Superior temporal gyrus (tissue), 1 donor: ENCODE data around the gene APOL3.
"Not testable (repeated sequence)": the region's sequence is repeated elsewhere in the genome, so short reads cannot be mapped to it uniquely, and the experiment has no call there.

Experiments used
- DNase-seq: peaks from one replicate; pipeline ENCODE4 v3.0.0-alpha.2; 2016; ENCODE audit errors: extremely low spot score

APOL3 gene

GRCh38 chr22:36193171-36193570 is 32.6 kb upstream of the APOL3 start:
- no peak for DNase-seq

- DNase-seq, result no peak
Observed at GRCh38 chr22:36192542-36192941, 32.0 kb upstream of the APOL3 start.

GRCh38 chr22:36191106-36191836 is 30.7 kb upstream of the APOL3 start:
- DNase-seq, result peak; percentile 94

GRCh38 chr22:36187862-36188261 is 27.3 kb upstream of the APOL3 start:
- DNase-seq, result not testable (repeated sequence)

- DNase-seq, result no peak
Observed at GRCh38 chr22:36185828-36186624, 25.5 kb upstream of the APOL3 start.

GRCh38 chr22:36184433-36185025 is 24.0 kb upstream of the APOL3 start:
- peak; percentile 71 for DNase-seq

- DNase-seq, result no peak
Observed at GRCh38 chr22:36183446-36183845, 22.9 kb upstream of the APOL3 start.

- no peak for DNase-seq
Observed at GRCh38 chr22:36182857-36183256, 22.3 kb upstream of the APOL3 start.

GRCh38 chr22:36182056-36182455 is 21.5 kb upstream of the APOL3 start:
- no peak for DNase-seq

- DNase-seq, result no peak
Observed at GRCh38 chr22:36180928-36181327, 20.4 kb upstream of the APOL3 start.

- peak; percentile 80 for DNase-seq
Observed at GRCh38 chr22:36180038-36180880, 19.7 kb upstream of the APOL3 start.

GRCh38 chr22:36177160-36177559 is 16.6 kb upstream of the APOL3 start:
- DNase-seq, result no peak

- no peak for DNase-seq
Observed at GRCh38 chr22:36175892-36176291, 15.3 kb upstream of the APOL3 start.

GRCh38 chr22:36171941-36172340 is 11.4 kb upstream of the APOL3 start:
- no peak for DNase-seq

GRCh38 chr22:36166518-36167220 is 6.1 kb upstream of the APOL3 start:
- no peak for DNase-seq

- DNase-seq, result no peak
Observed at GRCh38 chr22:36166086-36166485, 5.5 kb upstream of the APOL3 start.

- no peak for DNase-seq
Observed at GRCh38 chr22:36165141-36165540, 4.6 kb upstream of the APOL3 start.

- no peak for DNase-seq
Observed at GRCh38 chr22:36164621-36165020, 4.1 kb upstream of the APOL3 start.

- DNase-seq, result no peak
Observed at GRCh38 chr22:36163497-36163896, 2.9 kb upstream of the APOL3 start.

GRCh38 chr22:36162127-36163034 is 1.8 kb upstream of the APOL3 start:
- no peak for DNase-seq
